ENCODE data around the gene MPC1L.
A peak's percentile ranks its signal among the peaks of the same experiment; 100 is the strongest.
"Not testable (repeated sequence)": the region's sequence is repeated elsewhere in the genome, so short reads cannot be mapped to it uniquely, and the experiment has no call there.

Gene MPC1L

GRCh38 chrX:40623139-40623536 is at the start of gene MPC1L:
Gene MPC1L, plus strand, starts transcription at chrX:40623428. Its CDS starts 138 bp downstream, at chrX:40623566.
- DNase-seq: no peak

GRCh38 chrX:40573763-40574162 is 49.5 kb upstream of the MPC1L start:
- DNase-seq: peak; percentile 42

- not testable (repeated sequence) for DNase-seq
Measured at GRCh38 chrX:40575411-40575810, 47.8 kb upstream of the MPC1L start.

DNA sequence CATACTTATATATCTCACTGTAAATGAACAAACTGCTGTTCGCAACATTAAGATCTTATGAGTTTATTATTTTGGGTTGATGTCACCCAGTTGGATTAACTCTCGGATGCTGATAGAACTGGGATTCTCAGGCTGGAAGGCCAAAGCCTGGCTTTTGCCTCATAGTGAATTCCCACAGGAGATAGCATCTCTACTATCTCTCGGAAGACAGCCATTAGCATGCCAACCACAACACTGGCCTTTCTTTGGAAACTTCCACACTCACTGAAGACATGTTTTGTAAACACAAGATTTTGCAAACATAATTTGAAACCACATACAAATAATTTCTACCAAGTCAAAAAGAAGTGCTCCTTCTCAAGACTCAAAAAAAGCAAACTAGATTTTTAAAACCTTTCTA is 46.9 kb upstream of the MPC1L start:
- no peak for DNase-seq

GRCh38 chrX:40578039-40578695 is 45.1 kb upstream of the MPC1L start:
- DNase-seq: no peak

DNA sequence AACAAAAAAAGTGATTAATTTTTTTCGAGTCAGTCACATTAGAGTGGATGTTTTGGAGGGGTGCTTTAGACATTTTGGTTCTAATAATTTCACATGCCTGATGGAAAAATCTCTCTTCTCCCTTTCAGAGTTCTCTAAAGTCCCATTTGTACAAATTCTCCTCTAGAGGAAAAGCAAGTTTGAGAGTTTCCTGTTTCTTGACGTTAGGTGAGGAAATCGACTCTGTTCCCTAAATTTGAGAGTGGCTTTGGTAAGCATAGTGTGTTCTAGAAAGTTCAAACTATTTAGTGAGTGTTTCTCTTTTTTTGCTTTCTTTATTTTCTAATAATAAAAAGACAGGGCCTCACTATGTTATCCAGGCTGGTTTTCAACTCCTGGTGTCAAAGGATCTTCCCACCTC is 44.1 kb upstream of the MPC1L start:
- no peak for DNase-seq

GRCh38 chrX:40579900-40580536 is 43.2 kb upstream of the MPC1L start:
- no peak for DNase-seq

DNA sequence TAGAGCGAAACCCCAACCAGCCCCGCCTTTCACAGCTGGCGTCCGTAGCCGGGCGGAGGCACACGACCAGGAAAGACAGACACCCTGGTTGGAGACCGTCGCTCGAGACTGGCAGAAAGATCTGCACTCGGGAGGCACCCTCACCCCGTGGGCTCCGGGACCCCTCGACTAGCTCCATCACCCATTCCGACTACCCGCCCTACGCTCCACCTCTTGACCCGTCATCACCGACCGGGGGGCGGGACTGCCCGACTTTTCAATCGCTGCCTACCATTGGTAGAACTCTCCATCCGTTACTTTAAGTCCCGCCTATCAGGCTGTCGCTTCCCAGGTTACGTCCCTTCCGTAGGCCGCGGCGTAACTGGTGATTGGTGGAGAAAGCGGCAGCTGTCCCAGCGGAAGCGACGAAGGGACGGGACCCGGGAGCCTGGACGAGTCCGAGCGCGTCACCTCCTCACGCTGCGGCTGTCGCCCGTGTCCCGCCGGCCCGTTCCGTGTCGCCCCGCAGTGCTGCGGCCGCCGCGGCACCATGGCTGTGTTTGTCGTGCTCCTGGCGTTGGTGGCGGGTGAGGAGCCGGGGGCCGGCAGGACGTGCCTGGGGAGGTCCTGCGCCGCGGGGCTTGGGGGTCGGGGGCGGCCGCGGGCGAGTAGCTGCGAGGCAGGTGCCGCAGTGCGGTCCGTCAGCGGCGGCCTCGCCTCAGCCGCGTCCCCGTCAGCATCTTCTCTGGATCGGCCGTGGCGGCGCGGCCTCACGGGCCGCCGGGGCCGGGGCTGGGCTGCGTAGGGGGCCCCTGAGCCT is 42.5 kb upstream of the MPC1L start, which contains the start of gene ATP6AP2:
ATP6AP2 (plus strand) TSS at position 434 of the 799 bp plus-strand sequence; CDS start at position 530, 96 bp downstream.
- DNase-seq: peak; percentile 93

- peak; percentile 5 for DNase-seq
Measured at GRCh38 chrX:40581336-40581920, 41.8 kb upstream of the MPC1L start.

GRCh38 chrX:40582178-40582577 is 41.0 kb upstream of the MPC1L start:
- not testable (repeated sequence) for DNase-seq

DNA sequence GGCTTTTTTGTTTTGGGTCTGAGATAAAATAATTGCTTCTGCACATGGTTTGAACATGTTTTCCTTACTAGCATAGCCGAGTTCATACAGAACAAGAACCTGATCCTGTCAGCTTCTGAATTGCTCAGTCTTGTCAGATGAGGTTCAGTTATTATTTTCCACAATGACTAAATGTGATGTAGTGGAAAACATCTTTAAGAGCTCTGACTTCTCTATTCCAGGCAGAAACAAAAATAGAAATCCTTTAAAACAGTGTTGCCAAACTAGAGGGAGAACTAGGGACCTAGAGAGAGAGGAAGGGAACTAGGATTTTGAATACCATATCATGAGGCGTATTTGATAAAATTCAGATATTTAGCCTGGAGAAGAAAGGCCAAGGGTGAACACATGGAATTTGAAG is 40.4 kb upstream of the MPC1L start:
- no peak for DNase-seq

GRCh38 chrX:40587623-40588022 is 35.6 kb upstream of the MPC1L start:
- DNase-seq: not testable (repeated sequence)

DNA sequence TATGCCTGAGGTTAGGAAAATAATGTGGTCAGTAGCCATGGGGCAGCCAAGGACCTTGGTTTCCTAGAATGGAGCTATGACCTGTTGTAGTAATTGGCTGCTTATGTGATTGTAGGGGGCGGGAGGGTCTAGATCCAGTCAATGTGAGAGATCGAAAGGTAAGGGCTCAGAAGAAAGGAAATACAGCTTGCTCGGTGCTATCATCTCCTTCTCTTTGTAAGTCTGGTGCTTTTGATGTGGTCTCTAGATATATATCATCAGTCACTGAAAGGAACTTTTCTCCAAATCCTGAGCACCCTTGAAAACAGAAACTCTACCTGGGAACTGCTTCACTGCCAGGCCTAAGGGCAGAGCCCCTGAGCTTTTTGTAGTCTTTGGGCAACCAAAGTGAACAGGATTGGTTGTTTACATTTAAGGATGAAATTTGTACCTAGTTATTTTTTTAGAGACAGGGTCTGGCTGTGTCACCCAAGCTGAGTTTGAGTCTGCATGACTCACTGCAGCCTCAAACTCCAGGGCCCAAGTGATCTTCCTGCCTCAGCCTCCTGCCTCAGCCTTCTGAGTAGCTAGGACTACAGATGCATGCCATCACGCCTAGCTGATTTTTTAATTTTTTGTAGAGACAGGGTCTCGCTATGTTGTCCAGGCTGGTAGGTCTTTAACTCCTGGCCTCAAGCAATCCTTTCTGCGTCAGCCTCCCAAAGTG is 33.5 kb upstream of the MPC1L start:
- DNase-seq: peak; percentile 67

- DNase-seq: no peak
Measured at GRCh38 chrX:40603446-40603845, 19.8 kb upstream of the MPC1L start.

DNA sequence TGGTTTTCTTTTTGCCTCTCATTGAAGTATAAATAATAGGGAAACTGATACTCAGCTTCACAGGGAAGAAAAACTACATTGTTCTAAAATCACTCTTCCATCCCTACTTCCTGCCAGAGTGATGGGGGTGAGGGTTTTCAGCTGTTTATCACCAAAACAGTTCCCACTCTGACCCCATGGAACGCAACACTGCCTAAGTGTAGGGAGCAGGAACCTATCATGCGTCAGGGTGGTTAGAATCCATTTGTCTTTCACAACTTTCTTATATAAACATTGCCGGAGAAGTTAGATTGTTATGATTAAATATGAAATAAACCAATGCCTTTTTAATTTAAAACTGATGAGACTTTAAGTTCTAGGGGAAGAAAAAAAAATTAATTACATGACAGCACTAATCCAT is 15.8 kb upstream of the MPC1L start:
- DNase-seq: no peak

GRCh38 chrX:40612511-40612910 is 10.7 kb upstream of the MPC1L start:
- no peak for DNase-seq

GRCh38 chrX:40615976-40616375 is 7.3 kb upstream of the MPC1L start:
- DNase-seq: no peak

DNA sequence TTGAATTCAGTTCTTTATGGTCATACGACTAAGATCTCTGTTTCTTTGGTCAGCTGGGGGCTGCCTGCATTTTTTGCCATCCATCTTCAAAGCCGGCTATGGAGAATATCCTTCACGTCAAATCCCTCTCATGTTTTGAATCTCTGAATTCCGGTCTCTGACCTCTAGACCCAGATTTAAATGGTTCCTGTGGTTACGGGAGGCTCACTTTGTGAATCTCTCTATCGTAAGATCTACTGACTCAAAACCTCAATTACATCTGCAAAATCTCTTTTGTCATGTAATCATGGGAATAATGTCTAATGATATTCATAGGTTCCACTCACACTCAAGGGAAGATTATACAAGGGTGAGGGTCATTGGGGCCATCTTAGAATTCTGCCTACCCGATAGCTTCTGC is 5.7 kb upstream of the MPC1L start:
- no peak for DNase-seq

DNA sequence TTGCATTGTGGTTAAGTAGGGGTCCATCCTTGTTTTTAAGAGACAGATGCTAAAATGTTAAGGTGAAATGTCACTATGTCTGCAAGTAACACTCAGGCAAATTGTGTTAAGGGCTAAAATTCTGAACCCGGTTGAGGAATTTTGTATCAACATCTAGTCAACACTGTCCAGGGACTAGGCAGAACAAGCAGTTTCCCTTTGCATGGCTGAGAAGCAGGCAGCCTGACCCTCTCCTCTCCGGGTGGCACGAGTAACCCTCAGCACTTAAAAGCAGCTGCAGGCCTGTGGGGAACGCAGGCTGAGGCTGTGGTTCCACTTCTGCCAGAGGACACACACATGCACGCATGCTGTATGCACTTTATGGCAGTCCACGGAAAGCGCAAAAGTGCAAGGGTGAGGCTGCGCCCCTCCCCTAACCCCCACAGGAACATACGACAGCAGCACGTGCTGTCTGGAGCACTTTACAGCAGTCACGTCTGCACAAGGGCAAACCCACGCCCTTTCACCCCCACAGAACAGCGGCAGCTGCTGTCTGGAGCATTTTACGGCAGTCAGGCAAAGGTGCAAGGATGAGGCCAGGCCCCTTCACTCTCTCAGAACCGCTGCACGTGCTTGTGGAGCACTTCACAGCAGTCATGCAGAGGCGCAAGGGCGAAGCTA is 619 bp upstream of the MPC1L start:
- DNase-seq: no peak

- no peak for DNase-seq
Measured at GRCh38 chrX:40623665-40624064, 437 bp downstream of the MPC1L start.

- DNase-seq: no peak
Measured at GRCh38 chrX:40625294-40625693, 2.1 kb downstream of the MPC1L start.

DNA sequence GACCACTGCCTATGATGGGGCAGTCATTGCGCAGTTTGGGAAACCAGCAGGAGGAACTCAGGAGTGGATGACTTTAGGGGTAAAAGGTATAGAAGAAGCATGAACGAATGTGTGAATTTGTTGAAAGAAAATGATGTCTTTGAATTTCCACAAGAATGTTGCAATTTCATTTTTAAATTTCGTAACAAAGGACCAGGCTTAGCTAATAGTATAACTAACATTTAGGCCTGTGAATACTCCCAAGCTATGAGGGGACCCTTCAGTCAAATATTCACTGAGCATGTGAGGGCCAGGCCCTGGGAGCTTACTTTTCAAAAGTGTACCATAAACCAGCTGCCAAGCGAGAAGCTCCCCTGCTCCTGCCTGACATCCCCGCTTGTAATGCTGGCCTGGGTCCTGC is 5.3 kb downstream of the MPC1L start:
- no peak for DNase-seq

Data from activated CD4-positive, alpha-beta T cell treated with anti-CD3 and anti-CD28 coated beads, Interleukin-2, Interleukin-6, amounts not matched to agents 100 ng/mL and 50 ng/mL, durations not matched to agents 16 hours and 8 hours (primary cell).